ENCODE data around the gene TBC1D9.

The TBC1D9 gene

GRCh38 chr4:140688711-140689598, 67.2 kb downstream of the TBC1D9 start:
- no peak for DNase-seq

- no peak for DNase-seq
Observed at GRCh38 chr4:140686796-140687195, 69.4 kb downstream of the TBC1D9 start.

- no peak for DNase-seq
Observed at GRCh38 chr4:140684314-140684713, 71.9 kb downstream of the TBC1D9 start.

GRCh38 chr4:140681201-140681600, 75.0 kb downstream of the TBC1D9 start:
- no peak for DNase-seq

- no peak for DNase-seq
Observed at GRCh38 chr4:140680686-140681085, 75.5 kb downstream of the TBC1D9 start.

GRCh38 chr4:140679576-140679975, 76.6 kb downstream of the TBC1D9 start:
- no peak for DNase-seq

- DNase-seq = no peak
Observed at GRCh38 chr4:140675599-140676231, 80.5 kb downstream of the TBC1D9 start.

GRCh38 chr4:140673729-140674128, 82.5 kb downstream of the TBC1D9 start:
- no peak for DNase-seq

- DNase-seq = no peak
Observed at GRCh38 chr4:140672416-140672815, 83.8 kb downstream of the TBC1D9 start.

GRCh38 chr4:140668111-140668510, 88.1 kb downstream of the TBC1D9 start:
- DNase-seq = no peak

- DNase-seq = no peak
Observed at GRCh38 chr4:140666889-140667614, 89.1 kb downstream of the TBC1D9 start.

- DNase-seq = no peak
Observed at GRCh38 chr4:140662082-140662869, 93.9 kb downstream of the TBC1D9 start.

- DNase-seq = no peak
Observed at GRCh38 chr4:140661550-140661949, 94.6 kb downstream of the TBC1D9 start.

GRCh38 chr4:140659943-140660700, 96.1 kb downstream of the TBC1D9 start:
- DNase-seq = no peak

GRCh38 chr4:140654495-140654814, 101.7 kb downstream of the TBC1D9 start:
- DNase-seq = no peak

- DNase-seq = no peak
Observed at GRCh38 chr4:140653718-140654494, 102.3 kb downstream of the TBC1D9 start.

- DNase-seq = no peak
Observed at GRCh38 chr4:140652601-140653000, 103.6 kb downstream of the TBC1D9 start.

GRCh38 chr4:140648716-140649308, 107.4 kb downstream of the TBC1D9 start:
- no peak for DNase-seq

- no peak for DNase-seq
Observed at GRCh38 chr4:140645614-140646412, 110.4 kb downstream of the TBC1D9 start.

- no peak for DNase-seq
Observed at GRCh38 chr4:140645196-140645595, 111.0 kb downstream of the TBC1D9 start.

Data from activated CD4-positive, alpha-beta T cell treated with anti-CD3 and anti-CD28 coated beads, Interleukin-2, amount 50 U/mL, for 16 hours (primary cell).